ENCODE data around the gene UGT1A3. TPM values are rescaled to one million over a fixed set of nuclear protein-coding genes. Genes with fewer than 3 reads are reported as not detected.

UGT1A3 gene
- total and polyA plus RNA-seq, 2 donors (not counting 1 experiment from before 2014, with no cell fraction given), result not detected

DNA sequence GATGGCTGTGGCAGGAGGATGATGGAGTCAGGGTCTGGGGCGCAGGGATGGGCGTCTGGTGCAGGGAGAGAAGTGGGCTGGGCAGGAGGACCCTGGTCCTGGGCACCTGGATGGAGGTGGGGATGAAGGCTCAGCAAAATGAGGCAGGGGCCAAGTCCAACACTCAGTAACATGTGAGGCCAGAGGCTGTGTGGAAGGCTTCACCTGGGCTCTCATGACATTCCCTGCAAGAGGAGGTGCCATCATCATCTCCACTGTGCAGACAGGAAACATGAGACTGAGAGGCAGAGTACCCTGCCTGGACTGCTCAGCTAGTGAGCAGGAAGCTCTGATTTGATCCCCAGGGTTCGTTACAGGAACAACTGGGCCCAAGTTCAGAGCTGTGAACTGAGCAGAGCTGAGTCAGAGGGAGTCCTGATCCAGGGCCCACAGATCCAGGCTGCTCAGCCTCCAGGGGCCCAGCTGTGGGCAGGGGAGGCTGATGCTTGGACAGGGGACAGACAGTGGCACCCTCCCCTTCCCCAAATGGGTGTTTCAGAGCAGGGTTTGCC is 88.6 kb downstream of the UGT1A3 start:
- Histone ChIP-seq H3K36me3 (replicated peaks in 1 of 2; ENCODE audit: control extremely low read depth in 1 of 2, control insufficient read depth in 1 of 2, extremely low read depth in 1 of 2, insufficient read depth in 2 of 2, low read length in 1 of 2) (no peaks in the 10 kb centered on the region), H4K20me1 (ENCODE audit: control insufficient read depth, insufficient read depth, low read length, poor library complexity, severe bottlenecking) (no peaks in the 10 kb centered on the region), H3K9me3 (ENCODE audit: control extremely low read depth in 1 of 3, control insufficient read depth in 2 of 3, insufficient read depth in 1 of 3, low read length in 2 of 3) (peaks cover 0 to 6% (median 0%) of the 10 kb centered on the region in 3 donors), H3K79me2 (ENCODE audit: control insufficient read depth, insufficient read depth, low read length) (no peaks in the 10 kb centered on the region), H3K4me3 (ENCODE audit: control extremely low read depth in 1 of 5, extremely low read depth in 1 of 5, insufficient read depth in 1 of 5, low read depth in 2 of 5, low read length in 4 of 5) (no peak overlapping the region), H3K4me2 (replicated peaks; ENCODE audit: low read depth, low read length, poor library complexity, severe bottlenecking) (no peak overlapping the region), H3K27me3 (replicated peaks in 1 of 4; ENCODE audit: control extremely low read depth in 1 of 4, control insufficient read depth in 3 of 4, insufficient read depth in 4 of 4, low read length in 3 of 4) (peaks cover 0 to 5% (median 0%) of the 10 kb centered on the region in 4 experiments), H3K9ac (ENCODE audit: low read length) (no peak overlapping the region), H3K27ac (ENCODE audit: low read length in 2 of 2) (no peak overlapping the region), H2AFZ (ENCODE audit: insufficient read depth, low read depth, low read length, poor library complexity, severe bottlenecking) (no peak overlapping the region), H3K4me1 (ENCODE audit: control insufficient read depth in 2 of 2, insufficient read depth in 2 of 2, low read length in 2 of 2) (no peaks in the 10 kb centered on the region)
- Mint-ChIP-seq H3K27ac (no peak overlapping the region), H3K4me1 (no peaks in the 10 kb centered on the region), H3K9me3 (ENCODE audit: insufficient read depth) (no peaks in the 10 kb centered on the region), H3K4me3 (no peak overlapping the region), H3K27me3 (peaks cover 13% of the 10 kb centered on the region)
- ChIA-PET POLR2A (no interaction called here), CTCF (no interaction called here)
- intact Hi-C loops (cut with micrococcal nuclease), result no loop called here
- 81% methylated on average over 3 of the region's 3 CpGs for WGBS (ENCODE audit: insufficient coverage)
- DNase-seq, result no peak
- ATAC-seq (ENCODE audit: low read depth), result no peak
- TF ChIP-seq, protein P1, sequence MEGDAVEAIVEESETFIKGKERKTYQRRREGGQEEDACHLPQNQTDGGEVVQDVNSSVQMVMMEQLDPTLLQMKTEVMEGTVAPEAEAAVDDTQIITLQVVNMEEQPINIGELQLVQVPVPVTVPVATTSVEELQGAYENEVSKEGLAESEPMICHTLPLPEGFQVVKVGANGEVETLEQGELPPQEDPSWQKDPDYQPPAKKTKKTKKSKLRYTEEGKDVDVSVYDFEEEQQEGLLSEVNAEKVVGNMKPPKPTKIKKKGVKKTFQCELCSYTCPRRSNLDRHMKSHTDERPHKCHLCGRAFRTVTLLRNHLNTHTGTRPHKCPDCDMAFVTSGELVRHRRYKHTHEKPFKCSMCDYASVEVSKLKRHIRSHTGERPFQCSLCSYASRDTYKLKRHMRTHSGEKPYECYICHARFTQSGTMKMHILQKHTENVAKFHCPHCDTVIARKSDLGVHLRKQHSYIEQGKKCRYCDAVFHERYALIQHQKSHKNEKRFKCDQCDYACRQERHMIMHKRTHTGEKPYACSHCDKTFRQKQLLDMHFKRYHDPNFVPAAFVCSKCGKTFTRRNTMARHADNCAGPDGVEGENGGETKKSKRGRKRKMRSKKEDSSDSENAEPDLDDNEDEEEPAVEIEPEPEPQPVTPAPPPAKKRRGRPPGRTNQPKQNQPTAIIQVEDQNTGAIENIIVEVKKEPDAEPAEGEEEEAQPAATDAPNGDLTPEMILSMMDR (IDR thresholded peaks at IDR 0.05), result no peak
- TF ChIP-seq EZH2 (IDR thresholded peaks at IDR 0.05; ENCODE audit: borderline replicate concordance, insufficient read depth, low read depth, low read length, poor library complexity, severe bottlenecking), result no peak

DNA sequence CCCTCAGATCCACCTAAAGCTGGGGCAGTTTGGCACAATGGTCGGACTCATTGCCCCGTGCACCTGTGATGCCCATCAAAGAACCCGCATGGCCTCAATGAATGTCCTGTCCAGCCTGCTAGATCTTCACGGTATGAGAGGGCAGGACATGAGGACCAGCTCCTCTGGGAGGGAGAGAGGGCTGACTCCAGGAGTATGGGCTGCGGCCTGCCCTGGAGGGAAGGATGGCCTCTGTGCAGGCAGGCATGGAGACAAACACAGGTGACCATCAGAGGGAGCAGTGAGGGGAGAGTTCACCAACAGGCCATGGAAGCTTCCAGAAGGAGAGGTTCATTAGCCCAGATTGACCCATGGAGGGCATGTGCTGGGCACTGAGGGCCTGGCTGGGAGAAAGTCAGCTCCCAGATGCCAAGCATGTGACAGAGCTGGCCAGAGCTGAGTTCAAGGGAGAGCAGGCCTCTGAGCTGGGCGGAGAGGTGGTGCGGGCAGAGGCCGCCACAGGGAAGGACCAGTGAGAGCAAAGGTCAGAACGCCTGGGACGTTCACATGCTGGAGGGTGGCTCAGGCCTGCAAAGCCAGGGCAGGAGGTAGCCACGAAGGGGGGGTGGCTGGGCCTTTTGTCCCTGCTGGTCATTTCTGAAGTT is 89.3 kb downstream of the UGT1A3 start:
- H3K27ac ChIP-seq (ENCODE audit: low read length in 2 of 2), result no peak overlapping the region
- no peaks in the 10 kb centered on the region for H4K20me1 ChIP-seq (ENCODE audit: control insufficient read depth, insufficient read depth, low read length, poor library complexity, severe bottlenecking)
- ATAC-seq (ENCODE audit: low read depth) (no peak), DNase-seq (no peak)
- CTCF ChIA-PET, result no interaction called here
- POLR2A ChIA-PET, result no interaction called here
- H3K79me2 ChIP-seq (ENCODE audit: control insufficient read depth, insufficient read depth, low read length), result no peaks in the 10 kb centered on the region
- Mint-ChIP-seq H3K27me3 (peaks cover 9% of the 10 kb centered on the region), H3K9me3 (ENCODE audit: insufficient read depth) (no peaks in the 10 kb centered on the region), H3K27ac (no peak overlapping the region), H3K4me1 (no peaks in the 10 kb centered on the region), H3K4me3 (no peak overlapping the region)
- H3K4me1 ChIP-seq (ENCODE audit: control insufficient read depth in 2 of 2, insufficient read depth in 2 of 2, low read length in 2 of 2), result no peaks in the 10 kb centered on the region
- no peak overlapping the region for H3K4me2 ChIP-seq (replicated peaks; ENCODE audit: low read depth, low read length, poor library complexity, severe bottlenecking)
- no peak overlapping the region for H2AFZ ChIP-seq (ENCODE audit: insufficient read depth, low read depth, low read length, poor library complexity, severe bottlenecking)
- no peak for TF ChIP-seq EZH2 (IDR thresholded peaks at IDR 0.05; ENCODE audit: borderline replicate concordance, insufficient read depth, low read depth, low read length, poor library complexity, severe bottlenecking)
- TF ChIP-seq, protein P1 (IDR thresholded peaks at IDR 0.05), result no peak
- no peak overlapping the region for H3K9ac ChIP-seq (ENCODE audit: low read length)
- WGBS (ENCODE audit: insufficient coverage), result 91% methylated on average over 11 of the region's 11 CpGs
- intact Hi-C loops (cut with micrococcal nuclease), result no loop called here
- H3K27me3 ChIP-seq (replicated peaks in 1 of 4; ENCODE audit: control extremely low read depth in 1 of 4, control insufficient read depth in 3 of 4, insufficient read depth in 4 of 4, low read length in 3 of 4), result peaks cover 0 to 5% (median 0%) of the 10 kb centered on the region in 4 experiments
- H3K9me3 ChIP-seq (ENCODE audit: control extremely low read depth in 1 of 3, control insufficient read depth in 2 of 3, insufficient read depth in 1 of 3, low read length in 2 of 3), result peaks cover 0 to 6% (median 0%) of the 10 kb centered on the region in 3 donors
- no peak overlapping the region for H3K4me3 ChIP-seq (ENCODE audit: control extremely low read depth in 1 of 5, extremely low read depth in 1 of 5, insufficient read depth in 1 of 5, low read depth in 2 of 5, low read length in 4 of 5)
- no peaks in the 10 kb centered on the region for H3K36me3 ChIP-seq (replicated peaks in 1 of 2; ENCODE audit: control extremely low read depth in 1 of 2, control insufficient read depth in 1 of 2, extremely low read depth in 1 of 2, insufficient read depth in 2 of 2, low read length in 1 of 2)

Measured in B cell (primary cell).